NCI-H2107 treated with DMSO at 0.1 percent for 48 hours (cell line): ENCODE results near the gene UBE2D3.
"Not testable (repeated sequence)": the region's sequence is repeated elsewhere in the genome, so short reads cannot be mapped to it uniquely, and the experiment has no call there.

Source experiments
- DNase-seq: peaks from one replicate; lab custom pipeline; 2025; ENCODE audit not compliant: unreplicated experiment; lab: John Stamatoyannopoulos, UW

UBE2D3 gene

GRCh38 chr4:102826890-102827673 lies at the start of gene UBE2D3:
Gene UBE2D3 (minus strand): TSS chr4:102827551. CDS start chr4:102826508, 1,043 bp downstream.
- peak; percentile 62 for DNase-seq

GRCh38 chr4:102871772-102872171 lies 44.4 kb upstream of the UBE2D3 start:
- no peak for DNase-seq

- DNase-seq = no peak
Measured at GRCh38 chr4:102869569-102870197, 42.3 kb upstream of the UBE2D3 start.

- peak; percentile 63 for DNase-seq
Measured at GRCh38 chr4:102868781-102869568, 41.6 kb upstream of the UBE2D3 start, which contains the start of gene CISD2. Gene CISD2 (plus strand): TSS chr4:102868992. CDS start chr4:102869085, 93 bp downstream.

GRCh38 chr4:102868153-102868780 lies 40.9 kb upstream of the UBE2D3 start:
- no peak for DNase-seq

- no peak for DNase-seq
Measured at GRCh38 chr4:102867278-102868152, 40.2 kb upstream of the UBE2D3 start.

GRCh38 chr4:102865327-102865726 lies 38.0 kb upstream of the UBE2D3 start:
- not testable (repeated sequence) for DNase-seq

- no peak for DNase-seq
Measured at GRCh38 chr4:102862747-102863146, 35.4 kb upstream of the UBE2D3 start.

- no peak for DNase-seq
Measured at GRCh38 chr4:102862016-102862415, 34.7 kb upstream of the UBE2D3 start.

GRCh38 chr4:102860611-102861324 lies 33.4 kb upstream of the UBE2D3 start:
- no peak for DNase-seq

- no peak for DNase-seq
Measured at GRCh38 chr4:102858828-102859464, 31.6 kb upstream of the UBE2D3 start.

GRCh38 chr4:102850370-102850769 lies 23.0 kb upstream of the UBE2D3 start:
- no peak for DNase-seq

GRCh38 chr4:102849579-102850104 lies 22.3 kb upstream of the UBE2D3 start:
- no peak for DNase-seq

GRCh38 chr4:102847687-102848086 lies 20.3 kb upstream of the UBE2D3 start:
- no peak for DNase-seq

GRCh38 chr4:102843938-102844337 lies 16.6 kb upstream of the UBE2D3 start:
- no peak for DNase-seq

- DNase-seq = no peak
Measured at GRCh38 chr4:102843273-102843672, 15.9 kb upstream of the UBE2D3 start.

GRCh38 chr4:102842367-102842766 lies 15.0 kb upstream of the UBE2D3 start:
- DNase-seq = no peak

- DNase-seq = no peak
Measured at GRCh38 chr4:102836596-102836995, 9.2 kb upstream of the UBE2D3 start.

GRCh38 chr4:102832667-102833066 lies 5.3 kb upstream of the UBE2D3 start:
- DNase-seq = no peak
